ENCODE data around the gene CEP131.

CEP131 gene

DNA sequence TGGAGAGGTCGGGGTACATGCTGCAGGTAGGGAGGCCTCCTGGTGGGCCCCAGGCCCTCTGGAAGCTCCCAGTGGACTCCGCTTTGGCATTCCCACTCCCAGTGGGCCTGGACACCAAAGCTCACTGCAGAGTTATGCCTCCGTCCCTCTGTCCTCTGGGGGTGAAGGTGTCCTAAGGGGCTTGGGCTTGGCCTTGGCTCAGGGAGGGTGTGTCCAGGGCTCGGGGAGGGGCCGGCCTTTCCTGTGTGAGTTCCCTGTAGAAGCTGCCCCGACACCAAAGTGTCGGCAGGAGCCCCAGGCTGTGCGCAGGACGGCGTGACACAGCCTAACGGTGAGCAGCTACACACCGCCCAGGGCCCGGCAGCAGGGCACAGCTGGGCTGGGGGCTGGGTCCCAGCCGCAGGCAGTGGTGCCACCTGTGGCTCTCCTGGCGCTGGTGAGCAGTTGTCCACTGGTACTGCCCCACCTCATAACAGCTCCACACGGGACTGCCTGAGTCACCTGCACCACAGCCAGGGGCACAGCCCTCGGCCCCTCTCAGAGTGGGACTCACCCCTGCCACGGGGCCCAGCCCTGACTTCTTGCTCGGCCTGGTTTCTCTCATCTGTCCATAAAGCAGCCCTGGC, 10.0 kb upstream of the CEP131 start:
- no peak overlapping the region for H3K4me3 ChIP-seq (replicated peaks; ENCODE audit: insufficient read depth, low read length)
- H3K27me3 ChIP-seq (ENCODE audit: insufficient read depth, poor library complexity, severe bottlenecking): no peaks in the 10 kb centered on the region
- H3K27ac ChIP-seq (replicated peaks): no peak overlapping the region
- no peak for DNase-seq (ENCODE audit: low read depth in 1 of 2, low spot score in 1 of 2)
- no peak for TF ChIP-seq GABPA (IDR thresholded peaks at IDR 0.05; ENCODE audit: low read depth)
- no peak for TF ChIP-seq REST (IDR thresholded peaks at IDR 0.05; ENCODE audit: insufficient replicate concordance, low read depth)

DNA sequence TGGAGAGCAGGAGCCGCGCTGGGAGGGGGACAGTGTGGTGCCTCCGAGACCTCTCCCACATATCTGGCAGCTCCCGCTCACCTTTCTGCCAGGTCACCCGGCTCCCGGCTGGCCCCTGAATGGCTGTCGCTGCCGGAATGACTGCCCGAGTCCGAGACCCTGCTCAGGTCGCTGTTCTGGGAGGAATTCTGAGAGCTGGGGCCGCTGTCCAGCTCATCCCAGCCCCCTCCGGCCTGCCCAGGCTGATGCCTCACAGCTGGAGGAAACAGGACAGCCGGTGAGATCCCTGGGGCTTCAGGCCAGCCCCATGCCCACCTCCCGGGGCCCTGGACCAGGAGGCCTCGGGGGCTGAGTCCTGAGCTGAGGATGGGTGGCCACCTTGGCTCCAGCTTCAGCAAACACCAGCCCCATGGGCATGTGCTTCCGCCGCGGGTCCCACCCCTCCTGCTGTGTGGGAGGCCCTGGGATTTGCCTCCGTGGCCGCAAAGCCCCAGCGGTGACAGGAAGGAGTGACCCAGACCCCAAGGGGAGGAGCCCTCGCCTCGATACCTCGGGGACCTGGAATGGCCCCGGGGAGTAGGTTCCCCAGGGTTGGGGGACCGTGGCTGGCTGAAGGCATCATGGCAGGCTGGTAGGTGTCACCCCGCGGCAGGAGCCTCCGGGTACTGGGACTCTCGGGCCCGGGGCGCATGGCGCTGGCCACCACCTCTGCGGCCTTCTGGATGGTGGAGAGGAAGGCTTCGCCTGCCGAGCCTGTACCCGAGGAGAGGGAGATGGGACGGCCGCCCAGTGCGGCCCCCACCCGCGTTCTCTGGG, 9.2 kb upstream of the CEP131 start:
- no peak overlapping the region for H3K4me3 ChIP-seq (replicated peaks; ENCODE audit: insufficient read depth, low read length)
- H3K27ac ChIP-seq (replicated peaks): no peak overlapping the region
- TF ChIP-seq REST (IDR thresholded peaks at IDR 0.05; ENCODE audit: insufficient replicate concordance, low read depth) (no peak), POLR2AphosphoS5 (IDR thresholded peaks at IDR 0.05; ENCODE audit: low read depth) (no peak)
- TF ChIP-seq, protein P1, sequence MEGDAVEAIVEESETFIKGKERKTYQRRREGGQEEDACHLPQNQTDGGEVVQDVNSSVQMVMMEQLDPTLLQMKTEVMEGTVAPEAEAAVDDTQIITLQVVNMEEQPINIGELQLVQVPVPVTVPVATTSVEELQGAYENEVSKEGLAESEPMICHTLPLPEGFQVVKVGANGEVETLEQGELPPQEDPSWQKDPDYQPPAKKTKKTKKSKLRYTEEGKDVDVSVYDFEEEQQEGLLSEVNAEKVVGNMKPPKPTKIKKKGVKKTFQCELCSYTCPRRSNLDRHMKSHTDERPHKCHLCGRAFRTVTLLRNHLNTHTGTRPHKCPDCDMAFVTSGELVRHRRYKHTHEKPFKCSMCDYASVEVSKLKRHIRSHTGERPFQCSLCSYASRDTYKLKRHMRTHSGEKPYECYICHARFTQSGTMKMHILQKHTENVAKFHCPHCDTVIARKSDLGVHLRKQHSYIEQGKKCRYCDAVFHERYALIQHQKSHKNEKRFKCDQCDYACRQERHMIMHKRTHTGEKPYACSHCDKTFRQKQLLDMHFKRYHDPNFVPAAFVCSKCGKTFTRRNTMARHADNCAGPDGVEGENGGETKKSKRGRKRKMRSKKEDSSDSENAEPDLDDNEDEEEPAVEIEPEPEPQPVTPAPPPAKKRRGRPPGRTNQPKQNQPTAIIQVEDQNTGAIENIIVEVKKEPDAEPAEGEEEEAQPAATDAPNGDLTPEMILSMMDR (IDR thresholded peaks at IDR 0.05; ENCODE audit: insufficient read depth, low read length): no peak
- no peaks in the 10 kb centered on the region for H3K27me3 ChIP-seq (ENCODE audit: insufficient read depth, poor library complexity, severe bottlenecking)
- no peak for DNase-seq (ENCODE audit: low read depth in 1 of 2, low spot score in 1 of 2)

GRCh38 chr17:81231121-81231645, 8.4 kb upstream of the CEP131 start:
- Histone ChIP-seq H3K27me3 (ENCODE audit: insufficient read depth, poor library complexity, severe bottlenecking) (no peaks in the 10 kb centered on the region), H3K4me3 (replicated peaks; ENCODE audit: insufficient read depth, low read length) (no peak overlapping the region), H3K27ac (replicated peaks) (no peak overlapping the region)
- TF ChIP-seq SPI1 (IDR thresholded peaks at IDR 0.05; ENCODE audit: borderline replicate concordance, low read depth): no peak
- TF ChIP-seq, protein P1 (IDR thresholded peaks at IDR 0.05; ENCODE audit: insufficient read depth, low read length): no peak
- TF ChIP-seq REST (IDR thresholded peaks at IDR 0.05; ENCODE audit: insufficient replicate concordance, low read depth): no peak
- no peak for TF ChIP-seq GABPA (IDR thresholded peaks at IDR 0.05; ENCODE audit: low read depth)
- no peak for DNase-seq (ENCODE audit: low read depth in 1 of 2, low spot score in 1 of 2)

Measured in HL-60 (cell line).